Measurements from ENCODE around the gene CACHD1. TPM values are rescaled to one million over a fixed set of nuclear protein-coding genes. Genes with fewer than 3 reads are reported as not detected.

Gene CACHD1
- total RNA-seq, 4 donors from 2014 or later: 6.9 to 14.7 (median 11.6) TPM

- TF ChIP-seq CTCF (IDR thresholded peaks at IDR 0.05) (no peak), EP300 (IDR thresholded peaks at IDR 0.05) (no peak), POLR2AphosphoS5 (IDR thresholded peaks at IDR 0.05) (no peak), POLR2A (IDR thresholded peaks at IDR 0.05) (no peak)
- WGBS: 90% methylated on average over 4 of the region's 4 CpGs
These were observed 181.9 kb downstream of the CACHD1 start for GRCh38 chr1:64651841-64652240.

DNA sequence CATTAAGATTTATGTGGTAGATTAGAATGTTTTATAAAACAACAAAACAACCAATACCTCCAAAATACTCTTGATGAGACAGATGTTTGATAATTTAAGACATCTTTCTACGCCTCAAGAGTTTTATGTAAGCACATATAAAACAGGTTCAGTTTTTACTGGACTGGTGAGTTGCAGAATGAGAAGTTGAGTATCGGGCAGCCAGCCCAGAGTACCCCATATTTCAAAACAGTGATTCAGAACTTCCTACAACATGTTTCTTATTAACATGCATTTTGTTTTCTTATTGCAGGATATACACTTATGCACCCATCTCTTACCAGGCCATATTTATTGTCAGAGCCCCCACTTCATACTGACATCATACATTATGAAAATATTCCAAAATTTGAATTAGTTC, 183.5 kb downstream of the CACHD1 start:
- Histone ChIP-seq H3K36me3 (peaks cover 16% of the 10 kb centered on the region), H3K4me1 (no peaks in the 10 kb centered on the region), H3K27me3 (no peaks in the 10 kb centered on the region), H3K9me3 (no peaks in the 10 kb centered on the region), H3K4me3 (no peak overlapping the region), H3K27ac (no peak overlapping the region)
- WGBS: 91% methylated on average over 2 of the region's 2 CpGs
- TF ChIP-seq POLR2AphosphoS5 (IDR thresholded peaks at IDR 0.05): no peak
- TF ChIP-seq CTCF (IDR thresholded peaks at IDR 0.05): no peak
- no peak for TF ChIP-seq EP300 (IDR thresholded peaks at IDR 0.05)
- no peak for TF ChIP-seq POLR2A (IDR thresholded peaks at IDR 0.05)
- no peak for DNase-seq (ENCODE audit: low spot score in 2 of 2)

More at GRCh38 chr1:64651841-64652240, 181.9 kb downstream of the CACHD1 start:
- DNase-seq (ENCODE audit: low spot score in 2 of 2): no peak
- no peaks in the 10 kb centered on the region for H3K4me1 ChIP-seq
- no peaks in the 10 kb centered on the region for H3K27me3 ChIP-seq
- H3K27ac ChIP-seq: no peak overlapping the region
- no peaks in the 10 kb centered on the region for H3K9me3 ChIP-seq
- no peak overlapping the region for H3K4me3 ChIP-seq
- H3K36me3 ChIP-seq: peaks cover 16% of the 10 kb centered on the region

- Histone ChIP-seq H3K27me3 (no peaks in the 10 kb centered on the region), H3K4me3 (no peak overlapping the region), H3K9me3 (no peaks in the 10 kb centered on the region), H3K27ac (no peak overlapping the region), H3K4me1 (no peaks in the 10 kb centered on the region), H3K36me3 (peaks cover 20% of the 10 kb centered on the region)
- TF ChIP-seq POLR2A (IDR thresholded peaks at IDR 0.05): no peak
- no peak for TF ChIP-seq POLR2AphosphoS5 (IDR thresholded peaks at IDR 0.05)
- TF ChIP-seq CTCF (IDR thresholded peaks at IDR 0.05): no peak
- TF ChIP-seq EP300 (IDR thresholded peaks at IDR 0.05): no peak
- DNase-seq (ENCODE audit: low spot score in 2 of 2): no peak
- 60% methylated on average over 5 of the region's 5 CpGs for WGBS
These were observed 184.8 kb downstream of the CACHD1 start for GRCh38 chr1:64654519-64655341.

DNA sequence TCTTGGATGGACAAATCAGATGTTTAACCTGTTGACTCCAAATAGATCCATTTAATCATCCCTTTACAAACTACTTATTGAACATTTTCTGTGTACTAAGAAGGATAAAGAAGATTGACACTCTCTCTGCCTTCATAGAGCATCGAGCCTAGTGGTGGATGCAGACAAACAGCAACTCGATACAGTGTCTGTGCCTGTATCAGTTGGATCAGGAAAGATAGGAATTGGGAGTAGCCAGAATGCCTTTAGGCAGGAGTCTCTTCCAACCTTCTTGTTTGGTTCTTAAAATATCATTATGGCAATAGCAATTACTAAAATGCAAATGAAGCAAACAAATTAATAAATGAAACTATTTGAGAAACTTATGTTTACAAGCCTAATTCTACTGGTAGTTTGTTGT, 185.9 kb downstream of the CACHD1 start:
- Histone ChIP-seq H3K9me3 (no peaks in the 10 kb centered on the region), H3K36me3 (peaks cover 20% of the 10 kb centered on the region), H3K4me1 (no peaks in the 10 kb centered on the region), H3K4me3 (no peak overlapping the region), H3K27ac (no peak overlapping the region), H3K27me3 (no peaks in the 10 kb centered on the region)
- DNase-seq (ENCODE audit: low spot score in 2 of 2): no peak
- no peak for TF ChIP-seq POLR2AphosphoS5 (IDR thresholded peaks at IDR 0.05)
- WGBS: 72% methylated on average over 2 of the region's 2 CpGs

- Histone ChIP-seq H3K27ac (no peak overlapping the region), H3K4me3 (no peak overlapping the region), H3K36me3 (peaks cover 29% of the 10 kb centered on the region), H3K27me3 (no peaks in the 10 kb centered on the region), H3K9me3 (no peaks in the 10 kb centered on the region), H3K4me1 (no peaks in the 10 kb centered on the region)
- no peak for DNase-seq (ENCODE audit: low spot score in 2 of 2)
- WGBS: 75% methylated on average over 6 of the region's 6 CpGs
- TF ChIP-seq CTCF (IDR thresholded peaks at IDR 0.05): no peak
- no peak for TF ChIP-seq POLR2AphosphoS5 (IDR thresholded peaks at IDR 0.05)
- TF ChIP-seq EP300 (IDR thresholded peaks at IDR 0.05): no peak
- no peak for TF ChIP-seq POLR2A (IDR thresholded peaks at IDR 0.05)
These were observed 189.7 kb downstream of the CACHD1 start for GRCh38 chr1:64659478-64660138.
